RWPE1 (cell line): Measurements from ENCODE around the gene TENM4.

Experiments
- CTCF ChIA-PET: fragments of 350-600 bp; sonication (Branson Sonifier 250); formaldehyde crosslinking; extraction: SDS; loops from one replicate; lab custom pipeline; 2021; lab: Yijun Ruan, JAX
- POLR2A ChIA-PET: fragments of 400-600 bp; formaldehyde crosslinking; extraction: SDS; loops from one replicate; lab custom pipeline; 2020; ENCODE audit warnings: antibody characterized with exemption; ENCODE audit not compliant: low non-redundant PET; lab: Yijun Ruan, JAX
- DNase-seq: peaks from one replicate; pipeline ENCODE4 v3.0.0; 2012; ENCODE audit warnings: low spot score
- H3K27ac ChIP-seq: fragments of 450-650 bp; 2 replicates; pipeline ENCODE4 v1.5.1; 2017
- TF ChIP-seq, protein P1 (sequence below): fragments of 450-650 bp; conservative IDR thresholded peaks from 2 replicates; pipeline ENCODE4 v1.5.1; 2017; ENCODE audit warnings: low read depth, mild to moderate bottlenecking

TENM4 gene

DNA sequence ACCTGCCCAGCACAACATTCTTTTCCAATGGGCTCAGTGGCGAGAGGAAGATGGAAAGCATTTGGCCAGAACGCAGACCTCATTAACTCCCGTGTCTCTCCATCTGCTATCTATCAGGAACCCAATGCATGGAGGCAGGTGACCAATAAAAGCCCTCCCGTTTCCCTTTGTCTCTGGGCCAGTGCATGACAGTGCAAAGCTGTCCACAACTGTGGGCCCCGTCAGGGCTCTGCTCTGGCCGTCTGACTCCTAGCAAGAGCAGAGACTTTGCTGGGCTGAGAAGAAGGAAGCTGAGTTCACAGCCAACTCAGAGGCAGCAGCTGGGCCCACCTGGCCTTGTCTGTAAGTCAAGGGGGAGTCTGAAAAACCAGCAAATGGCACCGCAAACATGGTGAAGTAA, 177.8 kb downstream of the TENM4 start:
- POLR2A ChIA-PET = no interaction called here
- DNase-seq = no peak
- H3K27ac ChIP-seq = no peak overlapping the region
- TF ChIP-seq, protein P1, sequence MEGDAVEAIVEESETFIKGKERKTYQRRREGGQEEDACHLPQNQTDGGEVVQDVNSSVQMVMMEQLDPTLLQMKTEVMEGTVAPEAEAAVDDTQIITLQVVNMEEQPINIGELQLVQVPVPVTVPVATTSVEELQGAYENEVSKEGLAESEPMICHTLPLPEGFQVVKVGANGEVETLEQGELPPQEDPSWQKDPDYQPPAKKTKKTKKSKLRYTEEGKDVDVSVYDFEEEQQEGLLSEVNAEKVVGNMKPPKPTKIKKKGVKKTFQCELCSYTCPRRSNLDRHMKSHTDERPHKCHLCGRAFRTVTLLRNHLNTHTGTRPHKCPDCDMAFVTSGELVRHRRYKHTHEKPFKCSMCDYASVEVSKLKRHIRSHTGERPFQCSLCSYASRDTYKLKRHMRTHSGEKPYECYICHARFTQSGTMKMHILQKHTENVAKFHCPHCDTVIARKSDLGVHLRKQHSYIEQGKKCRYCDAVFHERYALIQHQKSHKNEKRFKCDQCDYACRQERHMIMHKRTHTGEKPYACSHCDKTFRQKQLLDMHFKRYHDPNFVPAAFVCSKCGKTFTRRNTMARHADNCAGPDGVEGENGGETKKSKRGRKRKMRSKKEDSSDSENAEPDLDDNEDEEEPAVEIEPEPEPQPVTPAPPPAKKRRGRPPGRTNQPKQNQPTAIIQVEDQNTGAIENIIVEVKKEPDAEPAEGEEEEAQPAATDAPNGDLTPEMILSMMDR = no peak
- CTCF ChIA-PET = interaction anchor here (0.5 kb wide), 1 partner anchor 12 kb away, joined by 6 read pairs; no protein-coding TSS in a partner anchor

DNA sequence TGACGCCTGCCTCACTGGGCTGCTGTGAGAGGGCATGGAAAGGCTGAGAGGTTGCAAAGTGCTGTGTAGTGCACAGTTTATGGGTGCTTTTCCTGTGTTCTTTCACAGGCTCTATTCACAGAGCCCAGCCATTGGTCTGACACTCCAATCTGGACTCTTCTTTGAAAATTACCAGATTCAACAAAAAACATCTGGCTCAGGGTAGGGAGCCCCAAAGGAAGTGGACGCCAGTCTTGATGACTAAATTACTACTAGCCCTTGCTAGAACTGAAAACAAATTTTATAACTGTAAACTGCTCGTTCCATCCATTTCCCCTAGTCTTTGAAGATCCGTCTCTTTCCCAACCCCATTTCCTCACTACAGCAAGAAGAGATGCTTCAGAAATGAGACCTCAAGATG, 178.6 kb downstream of the TENM4 start:
- DNase-seq = no peak
- CTCF ChIA-PET = no interaction called here
- no peak overlapping the region for H3K27ac ChIP-seq

DNA sequence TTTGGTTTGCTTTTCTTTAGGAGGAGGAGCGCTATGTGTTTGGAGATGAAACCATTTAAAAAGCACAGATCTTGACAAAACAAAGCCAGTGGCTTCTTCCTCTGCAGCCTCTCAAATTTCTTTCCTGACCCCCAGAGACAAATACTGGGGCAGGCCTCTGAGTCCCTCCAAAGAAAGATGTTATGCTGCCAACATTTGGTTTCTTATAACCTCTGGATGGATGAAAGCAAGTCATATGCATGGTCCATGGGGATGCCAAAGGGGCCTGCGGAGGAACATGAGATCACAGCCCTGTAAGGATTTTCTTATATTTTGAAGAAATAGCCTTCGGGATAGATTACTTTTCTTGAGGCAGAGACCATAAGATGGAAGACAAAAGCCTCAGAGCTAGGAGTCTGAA, 179.1 kb downstream of the TENM4 start:
- POLR2A ChIA-PET = no interaction called here
- no peak overlapping the region for H3K27ac ChIP-seq
- no peak for DNase-seq
- TF ChIP-seq, protein P1 = no peak
- CTCF ChIA-PET = no interaction called here

More for the DNA sequence above, 178.6 kb downstream of the TENM4 start:
- TF ChIP-seq, protein P1 = no peak
- POLR2A ChIA-PET = no interaction called here

DNA sequence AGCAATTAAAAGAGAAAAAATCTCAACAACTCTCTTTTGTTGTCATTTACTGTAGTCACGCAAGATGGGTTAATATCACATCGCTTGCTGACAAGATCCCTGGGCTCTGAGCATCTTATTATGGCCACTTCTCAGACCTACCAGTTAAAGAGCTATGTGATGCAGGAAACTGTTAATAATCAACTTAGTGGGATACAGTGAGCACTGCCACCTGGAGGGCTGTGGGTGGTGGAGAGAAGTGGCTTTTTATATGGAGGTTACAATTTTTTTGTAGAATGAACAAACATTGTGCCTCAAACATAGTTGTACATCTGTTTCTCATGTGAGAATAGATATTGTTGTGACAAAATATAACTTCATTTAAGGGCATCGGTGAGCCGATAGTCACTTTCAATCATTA, 181.0 kb downstream of the TENM4 start:
- CTCF ChIA-PET = no interaction called here

DNA sequence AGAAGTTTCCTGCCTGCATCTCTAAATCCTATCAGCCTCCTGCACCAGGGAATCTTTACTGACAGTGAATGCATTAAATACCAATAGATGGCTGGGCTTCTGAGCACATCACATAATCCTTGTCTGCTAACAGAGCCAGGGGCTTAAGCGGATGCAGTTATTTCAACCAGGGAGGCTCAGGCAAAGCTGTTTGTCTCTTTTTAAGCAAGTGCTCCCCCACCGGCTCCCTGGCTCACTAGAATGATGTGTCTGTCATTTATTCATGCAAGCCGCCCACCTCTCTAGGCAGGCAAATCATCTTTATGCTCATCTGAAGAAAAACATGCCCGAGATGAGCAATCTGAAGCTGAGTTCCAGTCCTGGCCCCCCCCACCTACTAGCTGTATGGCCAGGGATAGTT, 182.3 kb downstream of the TENM4 start:
- POLR2A ChIA-PET = no interaction called here
- H3K27ac ChIP-seq = no peak overlapping the region
- DNase-seq = no peak
- CTCF ChIA-PET = no interaction called here
- TF ChIP-seq, protein P1 = no peak

More for the DNA sequence above, 181.0 kb downstream of the TENM4 start:
- POLR2A ChIA-PET = no interaction called here
- H3K27ac ChIP-seq = no peak overlapping the region
- DNase-seq = no peak
- TF ChIP-seq, protein P1 = no peak

DNA sequence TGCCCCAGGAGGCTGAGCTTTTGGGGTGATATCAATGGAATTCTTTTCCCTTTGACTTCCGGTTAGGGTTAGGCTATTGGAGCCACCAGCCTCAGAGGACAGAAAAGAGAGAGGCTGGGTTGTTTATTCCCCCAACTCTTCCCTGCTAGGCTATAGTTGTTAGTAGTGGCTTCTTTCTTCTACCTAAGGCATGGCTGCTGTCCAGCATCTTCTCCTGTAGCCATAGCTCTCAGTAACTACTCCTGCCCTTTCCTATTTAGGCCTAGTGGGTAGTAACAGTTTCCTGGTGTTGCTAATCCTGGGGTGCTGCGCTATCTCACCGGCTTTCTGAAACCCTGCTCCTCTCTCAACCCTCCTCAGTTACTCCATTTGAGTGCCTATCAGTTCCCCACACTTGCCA, 184.9 kb downstream of the TENM4 start:
- TF ChIP-seq, protein P1 = no peak
- CTCF ChIA-PET = interaction anchor here (1.1 kb wide), 1 partner anchor 19 kb away, joined by 3 read pairs; no protein-coding TSS in a partner anchor
- POLR2A ChIA-PET = no interaction called here
- no peak for DNase-seq
- no peak overlapping the region for H3K27ac ChIP-seq
